Raji (cell line): ENCODE measurements around the gene PRUNE2.

Experiments
- POLR2A ChIP-seq: IDR thresholded peaks from 2 replicates; pipeline ENCODE4 v1.6.1; 2011; ENCODE audit warnings: low read depth, low read length, control low read depth; ENCODE audit not compliant: insufficient read depth

The PRUNE2 gene

GRCh38 chr9:76835571-76836283 is 70.2 kb downstream of the PRUNE2 start:
- TF ChIP-seq POLR2A = no peak

- TF ChIP-seq POLR2A = no peak
Measured at GRCh38 chr9:76828447-76828846, 77.5 kb downstream of the PRUNE2 start.

- no peak for TF ChIP-seq POLR2A
Measured at GRCh38 chr9:76827296-76828080, 78.4 kb downstream of the PRUNE2 start.

GRCh38 chr9:76820431-76820830 is 85.5 kb downstream of the PRUNE2 start:
- no peak for TF ChIP-seq POLR2A

GRCh38 chr9:76818271-76818670 is 87.6 kb downstream of the PRUNE2 start:
- no peak for TF ChIP-seq POLR2A

- TF ChIP-seq POLR2A = no peak
Measured at GRCh38 chr9:76817489-76817888, 88.4 kb downstream of the PRUNE2 start.

GRCh38 chr9:76812591-76812990 is 93.3 kb downstream of the PRUNE2 start:
- no peak for TF ChIP-seq POLR2A

- TF ChIP-seq POLR2A = no peak
Measured at GRCh38 chr9:76810377-76810957, 95.4 kb downstream of the PRUNE2 start.

- no peak for TF ChIP-seq POLR2A
Measured at GRCh38 chr9:76808636-76809035, 97.3 kb downstream of the PRUNE2 start.

GRCh38 chr9:76803762-76804161 is 102.2 kb downstream of the PRUNE2 start:
- TF ChIP-seq POLR2A = no peak

GRCh38 chr9:76803083-76803482 is 102.8 kb downstream of the PRUNE2 start:
- no peak for TF ChIP-seq POLR2A

- no peak for TF ChIP-seq POLR2A
Measured at GRCh38 chr9:76800901-76801300, 105.0 kb downstream of the PRUNE2 start.

GRCh38 chr9:76799473-76799872 is 106.4 kb downstream of the PRUNE2 start:
- TF ChIP-seq POLR2A = no peak

- no peak for TF ChIP-seq POLR2A
Measured at GRCh38 chr9:76798527-76798926, 107.4 kb downstream of the PRUNE2 start.

GRCh38 chr9:76796296-76796695 is 109.6 kb downstream of the PRUNE2 start:
- TF ChIP-seq POLR2A = no peak
